Fibroblast of lung (primary cell): ENCODE measurements around the gene LHFPL2. TPM values are rescaled to one million over a fixed set of nuclear protein-coding genes. Genes with fewer than 3 reads are reported as not detected.
A peak's percentile ranks its signal among the peaks of the same experiment; 100 is the strongest.

ENCODE experiments used
- DNase-seq, 2 donors: peaks; one replicate each; pipeline versions ENCODE4 v3.0.0 to v3.0.0-alpha.2; 2010; ENCODE audit warnings: low read depth in 2 of 2
- H2AFZ ChIP-seq: 2 replicates; pipeline ENCODE4 v1.5.1; 2012; ENCODE audit warnings: low read length, control low read depth, inconsistent platforms
- H3K27ac ChIP-seq: 2 replicates; pipeline ENCODE4 v1.5.1; 2011; ENCODE audit warnings: low read length, control low read depth; ENCODE audit not compliant: insufficient read depth
- H3K27me3 ChIP-seq: 2 replicates; pipeline ENCODE4 v1.5.1; 2011; ENCODE audit warnings: mild to moderate bottlenecking, low read length; ENCODE audit not compliant: control insufficient read depth, insufficient read depth
- H3K36me3 ChIP-seq: 2 replicates; pipeline ENCODE4 v1.5.1; 2011; ENCODE audit warnings: low read length; ENCODE audit not compliant: control insufficient read depth, insufficient read depth
- H3K4me1 ChIP-seq: 2 replicates; pipeline ENCODE4 v1.5.1; 2011; ENCODE audit warnings: low read length; ENCODE audit not compliant: control insufficient read depth, insufficient read depth; ENCODE audit errors: extremely low read depth
- H3K4me2 ChIP-seq: 2 replicates; pipeline ENCODE4 v1.5.1; 2011; ENCODE audit warnings: low read length, control low read depth; ENCODE audit not compliant: insufficient read depth; ENCODE audit errors: extremely low read depth
- H3K4me3 ChIP-seq, 4 experiments: fragments of 200-600 bp in 1 of 4; sonication (generic) in 1 of 4; replicated peaks in 1 of 4; 2 replicates each; pipeline ENCODE4 v1.5.1; 2011 to 2016; ENCODE audit warnings: low read length in 4 of 4, low read depth in 3 of 4, mild to moderate bottlenecking in 3 of 4, control low read depth in 2 of 4, inconsistent platforms in 1 of 4, mixed read lengths in 1 of 4; ENCODE audit not compliant: insufficient read depth in 1 of 4; ENCODE audit errors: control extremely low read depth in 1 of 4
- H3K79me2 ChIP-seq: 2 replicates; pipeline ENCODE4 v1.5.1; 2012; ENCODE audit warnings: mild to moderate bottlenecking, low read length, inconsistent platforms; ENCODE audit not compliant: control insufficient read depth, insufficient read depth
- H3K9ac ChIP-seq: 2 replicates; pipeline ENCODE4 v1.5.1; 2011; ENCODE audit warnings: mild to moderate bottlenecking, low read length, control low read depth; ENCODE audit not compliant: insufficient read depth
- H3K9me3 ChIP-seq: 2 replicates; pipeline ENCODE4 v1.5.1; 2012; ENCODE audit warnings: low read depth, low read length; ENCODE audit not compliant: control insufficient read depth, insufficient read depth
- H4K20me1 ChIP-seq: 2 replicates; pipeline ENCODE4 v1.5.1; 2011; ENCODE audit warnings: low read length; ENCODE audit not compliant: control insufficient read depth, insufficient read depth; ENCODE audit errors: extremely low read depth
- CTCF ChIP-seq, 2 donors: IDR thresholded peaks in 1 of 2; conservative IDR thresholded peaks in 1 of 2; 1 replicate in 1 of 2; 2 replicates in 1 of 2; pipeline ENCODE4 v1.5.1; 2011 to 2012; ENCODE audit warnings: low read length in 2 of 2, control low read depth in 1 of 2, inconsistent platforms in 1 of 2, low read depth in 1 of 2, mild to moderate bottlenecking in 1 of 2
- EZH2 ChIP-seq: IDR thresholded peaks from 2 replicates; pipeline ENCODE4 v1.5.1; 2012; ENCODE audit warnings: low read length, control low read depth, mild to moderate bottlenecking; ENCODE audit errors: missing control alignments
- polyA plus RNA-seq, 2 donors: library from polyadenylated mRNA; depleted of rRNA in 1 of 2; stranded (reverse) in 1 of 2; unstranded in 1 of 2; fragments of >200 nt; gene quantifications; 2 replicates each; pipeline ENCODE4 v1.2.1, GENCODE V29; 2011 to 2012; ENCODE audit warnings: missing spikeins in 1 of 2
- total RNA-seq: library from RNA; depleted of rRNA; stranded (reverse); fragments of >200 nt; gene quantifications from 2 replicates; pipeline ENCODE4 v1.2.1, GENCODE V29; 2014

LHFPL2 gene
- total and polyA plus RNA-seq, 2 donors (not counting 1 experiment from before 2014, with no cell fraction given) = 13.7 to 51.4 TPM

GRCh38 chr5:78499485-78499884 is 149.1 kb downstream of the LHFPL2 start:
- TF ChIP-seq EZH2 (no peak), CTCF (conservative IDR thresholded peaks at IDR 0.05 in 1 of 2, IDR thresholded peaks at IDR 0.05 in 1 of 2; ENCODE audit: low read depth in 1 of 2, low read length in 2 of 2) (no peak)
- Histone ChIP-seq H3K9me3 (no peaks in the 10 kb centered on the region), H3K27me3 (no peaks in the 10 kb centered on the region), H3K9ac (no peak overlapping the region), H3K36me3 (no peaks in the 10 kb centered on the region), H3K27ac (no peak overlapping the region), H2AFZ (no peak overlapping the region), H4K20me1 (no peaks in the 10 kb centered on the region), H3K79me2 (peaks cover 30% of the 10 kb centered on the region), H3K4me2 (no peak overlapping the region), H3K4me1 (peaks cover 8% of the 10 kb centered on the region), H3K4me3 (no peak overlapping the region)
- DNase-seq = no peak

GRCh38 chr5:78497573-78498533 is 150.7 kb downstream of the LHFPL2 start:
- Histone ChIP-seq H3K27me3 (no peaks in the 10 kb centered on the region), H3K4me2 (no peak overlapping the region), H3K79me2 (peaks cover 31% of the 10 kb centered on the region), H3K27ac (no peak overlapping the region), H3K4me1 (peaks cover 3% of the 10 kb centered on the region), H4K20me1 (no peaks in the 10 kb centered on the region), H3K9me3 (no peaks in the 10 kb centered on the region), H3K4me3 (no peak overlapping the region), H3K36me3 (no peaks in the 10 kb centered on the region), H3K9ac (no peak overlapping the region), H2AFZ (no peak overlapping the region)
- DNase-seq = peak in 1 of 2 donors; percentile 62
- TF ChIP-seq EZH2 (no peak), CTCF (conservative IDR thresholded peaks at IDR 0.05 in 1 of 2, IDR thresholded peaks at IDR 0.05 in 1 of 2; ENCODE audit: low read depth in 1 of 2, low read length in 2 of 2) (no peak)

GRCh38 chr5:78496373-78496772 is 152.2 kb downstream of the LHFPL2 start:
- Histone ChIP-seq H3K4me2 (no peak overlapping the region), H3K27me3 (no peaks in the 10 kb centered on the region), H2AFZ (no peak overlapping the region), H3K27ac (no peak overlapping the region), H3K9me3 (no peaks in the 10 kb centered on the region), H3K36me3 (no peaks in the 10 kb centered on the region), H4K20me1 (no peaks in the 10 kb centered on the region), H3K4me3 (no peak overlapping the region), H3K4me1 (peaks cover 3% of the 10 kb centered on the region), H3K9ac (no peak overlapping the region), H3K79me2 (peaks cover 30% of the 10 kb centered on the region)
- DNase-seq = peak; percentile 39 to 53
- no peak for TF ChIP-seq CTCF (conservative IDR thresholded peaks at IDR 0.05 in 1 of 2, IDR thresholded peaks at IDR 0.05 in 1 of 2; ENCODE audit: low read depth in 1 of 2, low read length in 2 of 2)
- TF ChIP-seq EZH2 = no peak
